Smooth muscle cell (in vitro differentiated cells): Measurements from ENCODE around the gene ATG12. TPM values are rescaled to one million over a fixed set of nuclear protein-coding genes. Genes with fewer than 3 reads are reported as not detected.

Experiments
- DNase-seq: peaks from one replicate; lab custom pipeline; 2025; ENCODE audit not compliant: unreplicated experiment; lab: John Stamatoyannopoulos, UW
- H2AFZ ChIP-seq: fragments of 200-600 bp; sonication (generic); 2 replicates; pipeline ENCODE4 v1.6.0; 2016; ENCODE audit warnings: antibody characterized with exemption, low read depth, mild to moderate bottlenecking
- H3F3A ChIP-seq: fragments of 200-600 bp; sonication (generic); 2 replicates; pipeline ENCODE4 v1.6.0; 2017; ENCODE audit warnings: antibody characterized with exemption, low read depth
- H3K27ac ChIP-seq: fragments of 200-600 bp; sonication (generic); 2 replicates; pipeline ENCODE4 v1.5.1; 2016; ENCODE audit warnings: low read depth, mild to moderate bottlenecking
- H3K27me3 ChIP-seq: fragments of 200-600 bp; sonication (generic); 2 replicates; pipeline ENCODE4 v1.6.1; 2016; ENCODE audit warnings: low read depth, mild to moderate bottlenecking
- H3K36me3 ChIP-seq: fragments of 200-600 bp; sonication (generic); 2 replicates; pipeline ENCODE4 v1.5.1; 2016; ENCODE audit warnings: low read depth
- H3K4me1 ChIP-seq: fragments of 200-600 bp; sonication (generic); 2 replicates; pipeline ENCODE4 v1.5.1; 2016; ENCODE audit warnings: low read depth
- H3K4me2 ChIP-seq: fragments of 200-600 bp; sonication (generic); 2 replicates; pipeline ENCODE4 v1.6.0; 2016; ENCODE audit warnings: mild to moderate bottlenecking
- H3K4me3 ChIP-seq: fragments of 200-600 bp; sonication (generic); 2 replicates; pipeline ENCODE4 v1.5.1; 2016; ENCODE audit warnings: mild to moderate bottlenecking
- H3K79me2 ChIP-seq: fragments of 200-600 bp; sonication (generic); 2 replicates; pipeline ENCODE4 v1.6.0; 2016; ENCODE audit warnings: low read depth, mild to moderate bottlenecking
- H3K9ac ChIP-seq: fragments of 200-600 bp; sonication (generic); 2 replicates; pipeline ENCODE4 v1.6.0; 2016; ENCODE audit warnings: low read depth
- H3K9me3 ChIP-seq: fragments of 200-600 bp; sonication (generic); replicated peaks from 2 replicates; pipeline ENCODE4 v1.5.1; 2016; ENCODE audit warnings: low read depth
- H4K20me1 ChIP-seq: fragments of 200-600 bp; sonication (generic); 2 replicates; pipeline ENCODE4 v1.6.0; 2016; ENCODE audit warnings: low read depth
- CTCF ChIP-seq: fragments of 200-600 bp; sonication (generic); IDR thresholded peaks from 2 replicates; pipeline ENCODE4 v1.5.1; 2017; ENCODE audit warnings: borderline replicate concordance, mild to moderate bottlenecking, antibody characterized with exemption; ENCODE audit not compliant: insufficient read depth, poor library complexity, severe bottlenecking
- WGBS: methylation state at CpG from one replicate; pipeline ENCODE4 v1.1.7; 2016; ENCODE audit warnings: low lambda C conversion rate; 5-methylcytosine and 5-hydroxymethylcytosine counted together
- polyA plus RNA-seq: library from polyadenylated mRNA; unstranded; fragments of >200 nt; fragmentation: Nextera tagmentation; extraction: Ambion mirVana; gene quantifications from 2 replicates; pipeline ENCODE4 v1.2.1, GENCODE V29; 2016
- total RNA-seq: library from RNA; depleted of rRNA; stranded (reverse); fragments of >200 nt; gene quantifications from 2 replicates; pipeline ENCODE4 v1.2.3, GENCODE V29; 2014

The ATG12 gene
- total and polyA plus RNA-seq, 2 experiments from 2014 or later, result 58.6 to 139 TPM

GRCh38 chr5:115815693-115816225 is 25.6 kb downstream of the ATG12 start:
- H3K27me3 ChIP-seq, result peaks cover 14% of the 10 kb centered on the region
- H3K9me3 ChIP-seq, result no peaks in the 10 kb centered on the region
- H3K4me3 ChIP-seq, result peak overlapping the region; percentile 66
- H4K20me1 ChIP-seq, result no peaks in the 10 kb centered on the region
- 1% methylated on average over 44 of the region's 48 CpGs for WGBS
- DNase-seq, result no peak
- no peak overlapping the region for H3K27ac ChIP-seq
- peak overlapping the region; percentile 89 for H3K4me2 ChIP-seq
- H3K4me1 ChIP-seq, result peaks cover 14% of the 10 kb centered on the region
- H3F3A ChIP-seq, result no peaks in the 10 kb centered on the region
- TF ChIP-seq CTCF, result no peak
- H3K36me3 ChIP-seq, result no peaks in the 10 kb centered on the region
- H3K9ac ChIP-seq, result peak overlapping the region; percentile 92
- peaks cover 20% of the 10 kb centered on the region for H3K79me2 ChIP-seq
- peak overlapping the region; percentile 99 for H2AFZ ChIP-seq

- H3K4me3 ChIP-seq, result peak overlapping the region; percentile 66
- H3K4me2 ChIP-seq, result peak overlapping the region; percentile 89
- H3K27me3 ChIP-seq, result peaks cover 14% of the 10 kb centered on the region
- WGBS, result 26% methylated on average over 21 of the region's 21 CpGs
- peaks cover 14% of the 10 kb centered on the region for H3K4me1 ChIP-seq
- peak overlapping the region; percentile 99 for H2AFZ ChIP-seq
- H3K79me2 ChIP-seq, result peaks cover 20% of the 10 kb centered on the region
- no peak overlapping the region for H3K27ac ChIP-seq
- DNase-seq, result no peak
- no peaks in the 10 kb centered on the region for H4K20me1 ChIP-seq
- no peaks in the 10 kb centered on the region for H3K36me3 ChIP-seq
- H3K9ac ChIP-seq, result peak overlapping the region; percentile 92
- no peak for TF ChIP-seq CTCF
- no peaks in the 10 kb centered on the region for H3F3A ChIP-seq
- H3K9me3 ChIP-seq, result no peaks in the 10 kb centered on the region
Measured at GRCh38 chr5:115815006-115815692, 26.2 kb downstream of the ATG12 start.

GRCh38 chr5:115813719-115814118 is 27.6 kb downstream of the ATG12 start:
- Histone ChIP-seq H3K79me2 (peaks cover 20% of the 10 kb centered on the region), H3K36me3 (no peaks in the 10 kb centered on the region), H3K27ac (no peak overlapping the region), H3K9me3 (no peaks in the 10 kb centered on the region), H3K9ac (no peak overlapping the region), H3K27me3 (peaks cover 14% of the 10 kb centered on the region), H3K4me1 (peaks cover 14% of the 10 kb centered on the region), H3K4me2 (peak overlapping the region; percentile 89), H4K20me1 (no peaks in the 10 kb centered on the region), H3F3A (no peaks in the 10 kb centered on the region), H3K4me3 (peak overlapping the region; percentile 66), H2AFZ (no peak overlapping the region)
- WGBS, result 71% methylated on average over 5 of the region's 5 CpGs
- no peak for TF ChIP-seq CTCF
- DNase-seq, result no peak
